Upper lobe of left lung (tissue), 4 donors: ENCODE data around the gene CCDC57.

ENCODE experiments used
- EP300 ChIP-seq, 4 donors: sonication (generic); formaldehyde crosslinking; IDR thresholded peaks; one replicate each; pipeline ENCODE4 v1.5.1; 2017; ENCODE audit warnings: antibody characterized with exemption in 4 of 4, control low read depth in 2 of 4
- POLR2A ChIP-seq, 4 donors: fragments of 450-650 bp; IDR thresholded peaks; one replicate each; pipeline ENCODE4 v1.5.1; 2016 to 2017; ENCODE audit warnings: antibody characterized with exemption in 4 of 4, mild to moderate bottlenecking in 2 of 4
- POLR2AphosphoS5 ChIP-seq, 2 donors: sonication (generic); formaldehyde crosslinking; IDR thresholded peaks; one replicate each; pipeline ENCODE4 v1.5.1; 2017; ENCODE audit warnings: antibody characterized with exemption in 2 of 2
- TF ChIP-seq, protein P1 (sequence below), 6 experiments: fragments of 450-650 bp in 4 of 6; fragments of 200-600 bp in 2 of 6; sonication (generic) in 2 of 6; IDR thresholded peaks; one replicate each; pipeline ENCODE4 v1.5.1; 2016 to 2019; ENCODE audit warnings: antibody characterized with exemption in 6 of 6

- TF ChIP-seq, protein P1, sequence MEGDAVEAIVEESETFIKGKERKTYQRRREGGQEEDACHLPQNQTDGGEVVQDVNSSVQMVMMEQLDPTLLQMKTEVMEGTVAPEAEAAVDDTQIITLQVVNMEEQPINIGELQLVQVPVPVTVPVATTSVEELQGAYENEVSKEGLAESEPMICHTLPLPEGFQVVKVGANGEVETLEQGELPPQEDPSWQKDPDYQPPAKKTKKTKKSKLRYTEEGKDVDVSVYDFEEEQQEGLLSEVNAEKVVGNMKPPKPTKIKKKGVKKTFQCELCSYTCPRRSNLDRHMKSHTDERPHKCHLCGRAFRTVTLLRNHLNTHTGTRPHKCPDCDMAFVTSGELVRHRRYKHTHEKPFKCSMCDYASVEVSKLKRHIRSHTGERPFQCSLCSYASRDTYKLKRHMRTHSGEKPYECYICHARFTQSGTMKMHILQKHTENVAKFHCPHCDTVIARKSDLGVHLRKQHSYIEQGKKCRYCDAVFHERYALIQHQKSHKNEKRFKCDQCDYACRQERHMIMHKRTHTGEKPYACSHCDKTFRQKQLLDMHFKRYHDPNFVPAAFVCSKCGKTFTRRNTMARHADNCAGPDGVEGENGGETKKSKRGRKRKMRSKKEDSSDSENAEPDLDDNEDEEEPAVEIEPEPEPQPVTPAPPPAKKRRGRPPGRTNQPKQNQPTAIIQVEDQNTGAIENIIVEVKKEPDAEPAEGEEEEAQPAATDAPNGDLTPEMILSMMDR (IDR thresholded peaks at IDR 0.05), result no peak
- TF ChIP-seq POLR2A (IDR thresholded peaks at IDR 0.05) (no peak), POLR2AphosphoS5 (IDR thresholded peaks at IDR 0.05) (no peak), EP300 (IDR thresholded peaks at IDR 0.05) (no peak)
These were observed 36.7 kb downstream of the CCDC57 start for GRCh38 chr17:82175951-82176350.
